H1 (cell line): Measurements from ENCODE around the gene ZFHX2. TPM values are rescaled to one million over a fixed set of nuclear protein-coding genes. Genes with fewer than 3 reads are reported as not detected.
A peak's percentile ranks its signal among the peaks of the same experiment; 100 is the strongest.

Experiments
- CTCF ChIA-PET: fragments of 300-600 bp; sonication (Branson Sonifier 250); formaldehyde crosslinking; loops from one replicate; lab custom pipeline; 2021; ENCODE audit not compliant: partially characterized antibody; lab: Charles Lee
- POLR2A ChIA-PET: fragments of 300-600 bp; sonication (Branson Sonifier 250); formaldehyde crosslinking; loops from one replicate; lab custom pipeline; 2021; ENCODE audit warnings: inconsistent platforms; ENCODE audit not compliant: partially characterized antibody; lab: Charles Lee
- DNase-seq, 2 experiments: peaks; one replicate each; pipeline versions ENCODE4 v3.0.0 to v3.0.0-alpha.2; 2010 to 2022; ENCODE audit warnings: low spot score in 2 of 2, low read depth in 1 of 2, mixed read lengths in 1 of 2
- FAIRE-seq: peaks from 2 replicates; lab custom pipeline; 2011; peaks lifted over from hg19 to GRCh38; lab: Jason Lieb, UNC
- H2AFZ ChIP-seq: 2 replicates; pipeline ENCODE4 v1.8.1; 2012; ENCODE audit warnings: low read length, inconsistent platforms
- H2AK5ac ChIP-seq: 2 replicates; pipeline ENCODE4 v1.6.1; 2013; ENCODE audit warnings: low read depth, low read length
- H2BK120ac ChIP-seq: replicated peaks from 2 replicates; pipeline ENCODE3; 2013; ENCODE audit warnings: low read depth, low read length, inconsistent platforms
- H2BK12ac ChIP-seq: 2 replicates; pipeline ENCODE4 v1.6.1; 2013; ENCODE audit warnings: low read depth, low read length
- H2BK15ac ChIP-seq: 2 replicates; pipeline ENCODE4 v1.6.1; 2013; ENCODE audit warnings: low read length
- H2BK20ac ChIP-seq: 2 replicates; pipeline ENCODE4 v1.6.1; 2013; ENCODE audit warnings: low read length
- H2BK5ac ChIP-seq: 2 replicates; pipeline ENCODE4 v1.6.1; 2013; ENCODE audit warnings: low read depth, low read length
- H3K14ac ChIP-seq: 2 replicates; pipeline ENCODE4 v1.6.1; 2013; ENCODE audit warnings: inconsistent platforms; ENCODE audit not compliant: insufficient read length
- H3K18ac ChIP-seq: 2 replicates; pipeline ENCODE4 v1.6.1; 2013; ENCODE audit warnings: low read length; ENCODE audit errors: extremely low read depth
- H3K23ac ChIP-seq: 2 replicates; pipeline ENCODE4 v1.6.1; 2013; ENCODE audit warnings: inconsistent platforms; ENCODE audit not compliant: insufficient read length
- H3K23me2 ChIP-seq: 2 replicates; pipeline ENCODE4 v1.6.1; 2013; ENCODE audit warnings: low read depth, low read length
- H3K27ac ChIP-seq: 2 replicates; pipeline ENCODE4 v1.6.1; 2011; ENCODE audit warnings: low read depth, low read length, inconsistent platforms
- H3K27me3 ChIP-seq, 4 experiments: replicated peaks in 1 of 4; 1 replicate in 1 of 4; 2 replicates in 3 of 4; pipeline versions ENCODE4 v1.6.1 to v1.8.1; 2011 to 2013; ENCODE audit warnings: low read length in 3 of 4, mild to moderate bottlenecking in 3 of 4, inconsistent platforms in 2 of 4, mixed read lengths in 2 of 4, moderate library complexity in 1 of 4; ENCODE audit not compliant: control insufficient read depth in 3 of 4, insufficient read depth in 3 of 4; ENCODE audit errors: extremely low read depth in 1 of 4
- H3K36me3 ChIP-seq, 4 experiments: 2 replicates each; pipeline versions ENCODE4 v1.6.1 to v1.8.1; 2011 to 2013; ENCODE audit warnings: mild to moderate bottlenecking in 4 of 4, low read length in 3 of 4, moderate library complexity in 2 of 4, control low read depth in 1 of 4, inconsistent platforms in 1 of 4; ENCODE audit not compliant: insufficient read depth in 4 of 4, control insufficient read depth in 2 of 4
- H3K4ac ChIP-seq: replicated peaks from 2 replicates; pipeline ENCODE3; 2013; ENCODE audit warnings: low read length, low read depth, mixed read lengths, inconsistent platforms; ENCODE audit not compliant: insufficient read length
- H3K4me1 ChIP-seq, 4 experiments: replicated peaks in 1 of 4; 1 replicate in 1 of 4; 2 replicates in 3 of 4; pipeline versions ENCODE4 v1.6.1 to v1.8.1; 2011 to 2013; ENCODE audit warnings: low read length in 3 of 4, inconsistent platforms in 2 of 4, mixed read lengths in 1 of 4; ENCODE audit not compliant: insufficient read depth in 4 of 4, control insufficient read depth in 3 of 4
- H3K4me2 ChIP-seq, 2 experiments: 2 replicates each; pipeline versions ENCODE4 v1.6.1 to v1.8.1; 2011 to 2013; ENCODE audit warnings: low read depth in 2 of 2, low read length in 2 of 2, control low read depth in 1 of 2, inconsistent platforms in 1 of 2, mild to moderate bottlenecking in 1 of 2; ENCODE audit not compliant: insufficient read depth in 1 of 2
- H3K4me3 ChIP-seq, 4 experiments: fragments of 200-600, 300-600 bp in 1 of 4; sonication (generic), shearing (Covaris generic), sonication (Bioruptor Twin) in 1 of 4; 2 replicates each; pipeline versions ENCODE4 v1.5.1 to v1.8.1; 2011 to 2016; ENCODE audit warnings: low read length in 4 of 4, low read depth in 3 of 4, control low read depth in 2 of 4, inconsistent platforms in 2 of 4, mild to moderate bottlenecking in 2 of 4, mixed read lengths in 1 of 4, moderate library complexity in 1 of 4; ENCODE audit not compliant: insufficient read depth in 2 of 4; ENCODE audit errors: extremely low read depth in 1 of 4
- H3K56ac ChIP-seq: replicated peaks from 2 replicates; pipeline ENCODE3; 2013; ENCODE audit warnings: low read depth, mild to moderate bottlenecking, mixed read lengths, low read length, inconsistent platforms; ENCODE audit not compliant: insufficient read length
- H3K79me1 ChIP-seq: 2 replicates; pipeline ENCODE4 v1.6.1; 2013; ENCODE audit warnings: low read depth, low read length, control low read depth
- H3K79me2 ChIP-seq, 2 experiments: 2 replicates each; pipeline versions ENCODE4 v1.6.1 to v1.8.1; 2012 to 2013; ENCODE audit warnings: low read length in 2 of 2, mild to moderate bottlenecking in 2 of 2, inconsistent platforms in 1 of 2; ENCODE audit not compliant: insufficient read depth in 2 of 2, control insufficient read depth in 1 of 2
- H3K9ac ChIP-seq, 4 experiments: replicated peaks in 1 of 4; 1 replicate in 1 of 4; 2 replicates in 3 of 4; pipeline versions ENCODE4 v1.6.1 to v1.8.1; 2011 to 2013; ENCODE audit warnings: low read depth in 3 of 4, low read length in 3 of 4, control low read depth in 2 of 4, mild to moderate bottlenecking in 2 of 4, moderate library complexity in 2 of 4, inconsistent platforms in 1 of 4; ENCODE audit errors: extremely low read depth in 1 of 4
- H3K9me3 ChIP-seq, 2 experiments: 2 replicates each; pipeline versions ENCODE4 v1.6.1 to v1.8.1; 2012 to 2013; ENCODE audit warnings: mild to moderate bottlenecking in 2 of 2, moderate library complexity in 2 of 2, control low read depth in 1 of 2, inconsistent platforms in 1 of 2, low read depth in 1 of 2, low read length in 1 of 2, mixed read lengths in 1 of 2; ENCODE audit not compliant: insufficient read depth in 2 of 2
- H4K20me1 ChIP-seq, 2 experiments: replicated peaks in 1 of 2; 2 replicates each; pipeline versions ENCODE3 to v1.8.1; 2011 to 2013; ENCODE audit warnings: inconsistent platforms in 2 of 2, low read length in 2 of 2, mild to moderate bottlenecking in 1 of 2; ENCODE audit not compliant: insufficient read depth in 2 of 2, control insufficient read depth in 1 of 2
- H4K5ac ChIP-seq: 2 replicates; pipeline ENCODE4 v1.6.1; 2013; ENCODE audit warnings: low read length, low read depth, mixed read lengths, inconsistent platforms; ENCODE audit not compliant: insufficient read length
- H4K8ac ChIP-seq: 2 replicates; pipeline ENCODE4 v1.8.0; 2013; ENCODE audit warnings: mild to moderate bottlenecking, moderate library complexity, low read length, inconsistent platforms; ENCODE audit not compliant: insufficient read depth; ENCODE audit errors: extremely low read depth
- H4K91ac ChIP-seq: replicated peaks from 2 replicates; pipeline ENCODE3; 2013; ENCODE audit warnings: low read length, mixed read lengths, inconsistent platforms; ENCODE audit not compliant: insufficient read length
- BACH1 ChIP-seq: IDR thresholded peaks from 2 replicates; pipeline ENCODE4 v1.6.1; 2012; ENCODE audit warnings: low read length, improper control_type of control experiment
- CTCF ChIP-seq, 3 experiments: IDR thresholded peaks; 1 replicate in 2 of 3; 2 replicates in 1 of 3; pipeline versions ENCODE4 v1.5.1 to v1.6.1; 2011; ENCODE audit warnings: low read length in 3 of 3, mild to moderate bottlenecking in 3 of 3, inconsistent platforms in 2 of 3, low read depth in 1 of 3, moderate library complexity in 1 of 3; ENCODE audit not compliant: insufficient read depth in 1 of 3; ENCODE audit errors: control extremely low read depth in 1 of 3
- KDM4A ChIP-seq: IDR thresholded peaks from one replicate; pipeline ENCODE4 v1.7.1; 2012; ENCODE audit warnings: low read depth, mild to moderate bottlenecking, moderate library complexity, low read length, inconsistent platforms; ENCODE audit not compliant: severe bottlenecking
- MAFK ChIP-seq: IDR thresholded peaks from 2 replicates; pipeline ENCODE4 v1.6.1; 2012; ENCODE audit warnings: low read depth, mild to moderate bottlenecking, improper control_type of control experiment, low read length
- POLR2A ChIP-seq, 2 experiments: IDR thresholded peaks; 1 replicate in 1 of 2; 2 replicates in 1 of 2; pipeline ENCODE4 v1.6.1; 2011; ENCODE audit warnings: low read depth in 2 of 2, low read length in 2 of 2, mild to moderate bottlenecking in 2 of 2; ENCODE audit errors: control extremely low read depth in 1 of 2
- POLR2AphosphoS5 ChIP-seq: IDR thresholded peaks from 2 replicates; pipeline ENCODE4 v1.6.1; 2011; ENCODE audit warnings: low read depth, low read length
- POU5F1 ChIP-seq: IDR thresholded peaks from 2 replicates; pipeline ENCODE4 v1.6.1; 2011; ENCODE audit warnings: low read depth, mild to moderate bottlenecking, low read length, moderate library complexity
- SRF ChIP-seq: IDR thresholded peaks from 2 replicates; pipeline ENCODE4 v1.6.1; 2011; ENCODE audit warnings: mild to moderate bottlenecking, low read depth, low read length, moderate library complexity
- TAF1 ChIP-seq: IDR thresholded peaks from 2 replicates; pipeline ENCODE4 v1.6.1; 2011; ENCODE audit warnings: mild to moderate bottlenecking, low read depth, low read length
- WGBS, 2 experiments: shearing (Covaris generic) in 1 of 2; methylation state at CpG; one replicate each; pipeline versions ENCODE4 v1.1.6 to v1.1.7; 2013 to 2015; ENCODE audit warnings: low lambda C conversion rate in 2 of 2, mixed read lengths in 2 of 2, inconsistent platforms in 1 of 2, low coverage in 1 of 2, missing lambda C conversion rate in 1 of 2; ENCODE audit not compliant: insufficient replicate concordance in 2 of 2, insufficient coverage in 1 of 2, insufficient read length in 1 of 2; ENCODE audit errors: extremely low coverage in 1 of 2, missing lambda C conversion rate in 1 of 2; 5-methylcytosine and 5-hydroxymethylcytosine counted together
- polyA plus RNA-seq, 7 experiments: library from polyadenylated mRNA; depleted of rRNA in 3 of 7; stranded (reverse) in 5 of 7; unstranded in 2 of 7; fragments of >200 nt in 5 of 7; fragments of 200-250 nt in 2 of 7; gene quantifications; 1 replicate in 5 of 7; 2 replicates in 1 of 7; 4 replicates in 1 of 7; pipeline versions ENCODE4 v1.2.1 to v1.2.3, GENCODE V29; 2011 to 2013; ENCODE audit warnings: missing spikeins in 2 of 7, mixed read lengths in 2 of 7
- total RNA-seq: library from RNA; stranded (reverse); fragmentation: NEBNext Ultra II Directional; extraction: Animal tissue kit (Norgen Biotek cat#: 25700); gene quantifications from 2 replicates; pipeline ENCODE4 v1.2.1, GENCODE V29; 2021

Gene ZFHX2
- total and polyA plus RNA-seq, 2 of the 8 experiments (the other 6 are each of a cell fraction or from before 2014, with no cell fraction given): 2.7 to 27.0 TPM

GRCh38 chr14:23518709-23519108 is 32.9 kb downstream of the ZFHX2 start:
- no peak for FAIRE-seq
- H2AFZ ChIP-seq: no peak overlapping the region
- H3K56ac ChIP-seq: no peak overlapping the region
- H3K4ac ChIP-seq: no peak overlapping the region
- H3K23me2 ChIP-seq: no peaks in the 10 kb centered on the region
- CTCF ChIA-PET: interaction anchor here (0.7 to 70.5 kb wide), 8 partner anchors 9 to 165 kb away, joined by 3 to 2092 read pairs (median 11); partner anchors contain the start of genes AP1G2, NGDN, THTPA and ZFHX2
- no peaks in the 10 kb centered on the region for H3K79me1 ChIP-seq
- H4K91ac ChIP-seq: no peak overlapping the region
- H4K20me1 ChIP-seq: no peaks in the 10 kb centered on the region
- peak overlapping the region; percentile 3; the same call in 1 of the 2 replicates for H2AK5ac ChIP-seq
- H2BK5ac ChIP-seq: no peak overlapping the region
- H3K18ac ChIP-seq: no peak overlapping the region
- no peak overlapping the region for H2BK20ac ChIP-seq
- H3K23ac ChIP-seq: no peak overlapping the region
- no peak overlapping the region; a peak in 1 of 7 replicates for H3K9ac ChIP-seq
- H3K4me1 ChIP-seq: peaks cover 7 to 10% (median 9%) of the 10 kb centered on the region in 4 experiments
- H3K4me3 ChIP-seq: no peak overlapping the region
- H2BK15ac ChIP-seq: 0 out of 2 replicates have a peak overlapping the region, but pooled peaks have one; percentile 6
- TF ChIP-seq KDM4A (no peak), POLR2A (IDR thresholded peaks at IDR 0.05; ENCODE audit: control extremely low read depth in 1 of 2, low read depth in 2 of 2, low read length in 2 of 2) (peak in 1 of 2 experiments; percentile 58; a peak in 1 of 3 replicates), TAF1 (no peak), BACH1 (peak; percentile 96), SRF (no peak), POU5F1 (no peak), CTCF (IDR thresholded peaks at IDR 0.05; ENCODE audit: control extremely low read depth in 1 of 3, insufficient read depth in 1 of 3, low read depth in 1 of 3, low read length in 3 of 3) (peak in 1 of 3 experiments; percentile 30; a peak in 1 of 4 replicates), POLR2AphosphoS5 (peak; percentile 61; the same call in 1 of the 2 replicates), MAFK (peak; percentile 98)
- no peak overlapping the region for H3K14ac ChIP-seq
- H3K4me2 ChIP-seq: peak overlapping the region in 1 of 2 experiments; percentile 3; a peak in 1 of 4 replicates
- peak in 1 of 2 experiments; percentile 54 for DNase-seq
- no peaks in the 10 kb centered on the region for H3K9me3 ChIP-seq
- H3K27ac ChIP-seq: no peak overlapping the region
- POLR2A ChIA-PET: interaction anchor here (1.1 to 48.3 kb wide), 4 partner anchors 29 to 41 kb away, joined by 5 to 1523 read pairs (median 9); partner anchors contain the start of genes AP1G2, THTPA and ZFHX2
- peaks cover 0 to 7% (median 0%) of the 10 kb centered on the region in 4 experiments; a peak in 3 of 8 replicates for H3K36me3 ChIP-seq
- H2BK120ac ChIP-seq: no peak overlapping the region
- H3K27me3 ChIP-seq: peaks cover 0 to 4% (median 0%) of the 10 kb centered on the region in 4 experiments; a peak in 1 of 7 replicates
- no peak overlapping the region for H4K5ac ChIP-seq
- no peak overlapping the region for H2BK12ac ChIP-seq
- 75% methylated on average over 4 of the region's 4 CpGs; no CpG with 5 or more reads in 1 of the 2 experiments for WGBS, 2 experiments
- no peak overlapping the region for H4K8ac ChIP-seq
- H3K79me2 ChIP-seq: no peaks in the 10 kb centered on the region
